Sigmoid colon (tissue), 4 donors: ENCODE measurements around the gene ACCSL.

Experiments
- CTCF ChIP-seq, 4 experiments: fragments of 450-650 bp in 3 of 4; fragments of 200-600 bp in 1 of 4; IDR thresholded peaks; one replicate each; pipeline ENCODE4 v1.5.1; 2016 to 2019; ENCODE audit warnings: antibody characterized with exemption in 4 of 4, mild to moderate bottlenecking in 3 of 4, moderate library complexity in 2 of 4
- POLR2A ChIP-seq, 2 donors: fragments of 450-650 bp; IDR thresholded peaks; one replicate each; pipeline ENCODE4 v1.6.1; 2016; ENCODE audit warnings: antibody characterized with exemption in 2 of 2, mild to moderate bottlenecking in 2 of 2, moderate library complexity in 2 of 2
- POLR2AphosphoS5 ChIP-seq, 4 donors: sonication (generic); formaldehyde crosslinking; IDR thresholded peaks; one replicate each; pipeline ENCODE4 v1.6.1; 2017; ENCODE audit warnings: antibody characterized with exemption in 4 of 4

GRCh38 chr11:44065161-44065661 lies 17.4 kb downstream of the ACCSL start:
- no peak for TF ChIP-seq CTCF (IDR thresholded peaks at IDR 0.05)
- no peak for TF ChIP-seq POLR2A (IDR thresholded peaks at IDR 0.05)
- no peak for TF ChIP-seq POLR2AphosphoS5 (IDR thresholded peaks at IDR 0.05)
